ENCODE measurements around the gene SERPINI1. TPM values are rescaled to one million over a fixed set of nuclear protein-coding genes. Genes with fewer than 3 reads are reported as not detected.

SERPINI1 gene
- total RNA-seq, 1 donor from 2014 or later, result 123 TPM

DNA sequence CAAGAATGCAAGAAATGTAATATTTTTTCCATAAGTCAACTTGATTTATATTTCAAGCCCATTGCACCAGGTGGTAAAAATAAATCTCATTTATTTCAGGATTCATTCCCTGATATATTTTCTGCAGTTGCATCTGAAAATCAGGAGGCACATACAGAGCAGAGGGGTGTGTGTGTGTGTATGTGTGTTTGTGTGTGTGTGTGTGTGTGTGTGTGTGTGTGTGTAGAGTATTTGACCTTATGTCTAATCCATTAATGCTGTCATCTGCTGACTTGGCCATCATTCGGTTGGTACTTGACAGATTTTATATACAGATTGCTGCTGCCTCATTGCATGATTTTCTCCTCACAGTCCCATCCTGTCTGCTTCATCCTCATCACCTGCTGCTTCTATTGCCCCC is 118.5 kb downstream of the SERPINI1 start:
- no peak for DNase-seq

DNA sequence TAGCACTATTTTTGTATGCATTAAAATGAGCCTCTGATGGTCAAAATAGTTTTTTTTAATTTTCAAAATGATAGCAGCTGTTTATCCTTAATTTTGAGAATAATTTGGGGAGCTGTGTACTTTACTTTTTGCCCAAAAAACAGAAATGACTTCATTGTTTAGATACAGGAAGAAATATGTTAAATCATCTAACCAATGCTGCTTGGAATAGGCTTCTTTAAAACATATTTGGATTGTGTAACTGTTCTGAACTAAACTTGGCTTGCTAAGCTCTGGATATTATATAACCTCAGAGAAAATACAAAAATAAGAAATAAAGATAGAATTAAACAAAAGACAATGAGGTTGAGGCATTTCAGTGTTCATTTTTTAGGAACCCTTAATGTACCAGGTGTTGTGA is 119.3 kb downstream of the SERPINI1 start:
- no peak for DNase-seq

DNA sequence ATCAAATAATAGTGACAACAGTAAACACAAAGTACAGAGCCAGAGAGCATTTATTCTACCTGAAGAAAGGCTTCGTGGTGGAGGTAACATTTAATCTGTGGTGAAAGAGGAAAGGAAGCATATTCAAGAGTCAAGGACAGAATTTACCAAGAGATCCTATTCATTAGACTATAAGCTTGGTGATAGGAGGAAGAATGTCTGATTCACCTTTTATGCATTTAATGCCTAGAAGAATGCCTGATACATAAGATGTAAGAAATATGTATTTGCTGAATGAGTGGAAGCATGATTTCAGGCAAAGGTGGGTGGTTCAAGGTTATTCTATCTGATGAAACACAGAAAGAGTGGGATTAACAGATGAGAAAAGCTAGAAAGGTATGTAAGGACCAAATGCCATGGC is 119.8 kb downstream of the SERPINI1 start:
- DNase-seq, result no peak

DNA sequence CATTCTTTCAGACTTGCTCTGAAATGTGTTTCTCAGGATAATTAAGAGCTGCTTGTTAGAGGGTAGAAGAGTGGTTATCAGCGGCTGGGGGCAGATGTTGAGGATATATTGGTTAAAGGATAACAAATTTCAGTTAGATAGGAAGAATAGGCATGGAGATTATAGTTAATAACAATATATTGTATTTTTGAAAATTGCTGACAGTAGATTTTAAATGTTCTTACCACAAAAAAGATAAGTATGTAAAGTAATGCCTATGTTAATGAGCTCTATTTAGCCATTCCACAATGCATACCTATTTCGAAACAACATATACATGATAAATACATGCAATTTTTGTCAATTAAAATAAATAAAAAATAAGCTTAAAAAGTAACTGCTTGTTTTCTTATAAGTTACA is 123.3 kb downstream of the SERPINI1 start:
- no peak for DNase-seq

DNA sequence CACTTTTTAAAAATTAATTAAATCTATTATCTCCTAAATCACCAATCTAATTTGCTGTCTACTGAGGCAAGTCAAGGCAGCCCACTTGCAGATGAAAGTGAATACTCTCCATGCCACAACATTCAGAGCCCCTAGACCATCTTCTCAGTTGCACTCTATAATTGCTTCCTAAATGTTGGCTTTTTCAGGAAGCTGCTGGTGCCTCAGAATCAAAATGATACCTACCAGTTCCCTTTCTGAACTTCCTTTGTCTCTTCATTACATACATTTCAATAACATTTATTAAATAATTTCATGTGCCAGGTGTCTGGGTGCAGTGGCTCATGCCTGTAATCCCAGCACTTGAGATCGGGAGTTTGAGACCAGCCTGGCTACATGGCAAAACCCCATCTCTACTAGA is 124.1 kb downstream of the SERPINI1 start:
- DNase-seq, result no peak

DNA sequence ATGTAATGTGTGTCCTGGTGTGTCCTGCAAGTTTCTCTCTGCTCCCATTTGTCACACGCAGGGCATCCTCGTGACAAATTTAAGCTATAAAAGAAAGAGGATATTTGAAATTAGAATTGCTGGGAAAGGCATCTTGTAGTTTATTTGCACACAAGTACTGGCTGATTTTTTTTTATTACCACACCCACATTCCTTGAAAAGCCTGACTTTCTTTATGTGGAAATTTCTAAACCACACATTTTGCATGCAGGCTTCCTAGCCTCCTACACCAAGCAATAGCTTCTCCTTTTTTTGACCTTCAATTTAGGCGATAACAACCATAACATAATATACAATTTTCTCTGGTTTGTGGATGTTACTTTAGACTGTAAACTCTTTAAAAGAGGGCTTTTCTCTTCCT is 126.1 kb downstream of the SERPINI1 start:
- DNase-seq, result no peak

DNA sequence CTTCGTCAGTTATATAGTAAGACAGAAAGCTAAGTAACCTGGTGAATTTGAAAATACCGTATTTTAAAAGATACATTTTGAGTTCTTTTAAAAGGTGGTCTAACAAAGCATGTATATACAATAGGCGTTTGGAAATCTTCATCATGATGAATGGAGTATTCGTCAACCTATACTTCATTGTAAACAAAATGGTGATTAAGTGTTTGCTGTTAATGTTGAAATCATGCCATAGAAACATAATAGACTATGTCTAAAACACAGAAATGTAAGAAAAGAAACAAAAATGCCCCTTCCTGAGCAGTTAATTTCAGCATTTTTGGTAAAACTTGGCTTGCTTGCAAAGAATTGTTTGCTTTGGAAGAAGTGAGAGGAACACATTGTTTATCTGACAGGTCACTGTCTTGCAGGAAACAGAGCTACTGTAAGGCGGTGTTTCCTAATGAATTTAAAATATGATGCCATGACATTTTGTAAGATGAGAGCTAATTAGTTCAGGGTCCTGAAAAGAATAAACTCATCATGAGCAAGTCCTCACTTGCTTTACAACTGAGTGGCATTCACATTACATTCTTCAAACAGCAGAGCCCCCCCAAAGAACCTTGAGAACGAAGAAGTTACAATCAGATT is 126.7 kb downstream of the SERPINI1 start:
- no peak for DNase-seq

DNA sequence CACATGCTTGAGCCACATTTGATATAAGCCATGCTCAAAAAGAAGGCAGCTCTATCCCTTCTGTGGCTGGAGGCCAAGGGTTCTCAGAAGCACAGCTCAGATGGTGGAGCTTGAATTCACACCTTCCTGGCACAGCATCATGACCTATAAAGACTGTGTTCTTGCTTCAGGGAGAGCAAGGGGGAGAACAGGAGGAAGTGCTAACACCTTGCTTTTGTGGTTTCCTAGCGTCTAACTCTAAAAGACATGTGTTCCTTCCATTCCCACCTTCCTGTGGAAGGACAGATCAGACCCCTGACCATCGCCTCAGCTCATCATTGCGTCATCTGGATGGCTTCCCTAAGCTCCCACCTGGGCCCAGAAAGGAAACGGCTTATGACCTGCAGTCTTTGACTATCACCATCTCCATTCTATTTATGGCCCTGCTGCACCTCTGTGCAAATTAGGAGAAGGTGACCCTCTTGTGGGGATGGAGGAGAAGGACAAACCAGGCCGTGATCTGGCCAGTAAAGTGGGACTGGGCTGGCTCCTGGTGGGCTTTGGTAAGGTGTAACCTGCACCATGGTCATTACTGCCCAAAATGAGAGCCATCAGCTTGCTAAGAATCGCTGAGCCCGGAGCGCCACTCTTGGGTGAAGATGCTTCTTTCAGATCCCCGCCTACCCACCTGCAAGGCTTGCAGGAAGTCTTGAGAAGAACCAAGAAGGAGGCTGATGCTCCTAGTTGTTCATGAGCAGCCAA is 128.5 kb downstream of the SERPINI1 start:
- DNase-seq, result no peak

DNA sequence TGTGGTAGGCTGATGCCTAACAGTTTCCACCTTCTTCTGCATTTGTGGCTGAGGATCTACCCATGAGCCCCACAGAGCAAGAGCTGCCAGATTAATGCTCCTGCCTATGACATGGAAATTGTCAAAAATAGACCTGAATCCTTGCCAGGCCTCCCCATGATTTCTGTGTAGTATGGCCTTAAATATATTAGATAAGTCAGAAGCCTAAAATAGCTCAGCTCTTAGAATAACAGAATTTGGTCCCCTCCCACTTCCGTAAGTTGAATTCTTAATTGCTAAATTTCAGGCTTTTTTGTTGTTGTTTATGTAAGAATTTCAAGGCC is 129.0 kb downstream of the SERPINI1 start:
- DNase-seq, result no peak

DNA sequence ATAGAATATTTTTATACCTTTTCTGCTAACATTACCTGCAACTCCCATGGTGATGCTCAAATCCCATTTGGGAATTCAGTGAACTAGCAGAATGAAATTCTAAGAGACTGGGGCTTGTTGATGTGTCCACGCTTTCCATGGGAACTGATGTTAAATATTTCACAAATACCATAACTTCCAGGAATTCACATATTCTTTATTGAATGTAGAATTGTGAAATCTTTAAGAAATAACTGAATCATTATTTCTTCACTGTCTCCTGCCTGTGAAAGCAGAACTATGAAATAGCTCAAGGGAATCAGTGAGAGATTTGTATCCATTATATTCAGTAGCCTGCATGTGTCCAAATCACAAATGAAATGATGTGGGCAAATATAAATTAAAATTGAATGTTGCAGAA is 130.8 kb downstream of the SERPINI1 start:
- no peak for DNase-seq

DNA sequence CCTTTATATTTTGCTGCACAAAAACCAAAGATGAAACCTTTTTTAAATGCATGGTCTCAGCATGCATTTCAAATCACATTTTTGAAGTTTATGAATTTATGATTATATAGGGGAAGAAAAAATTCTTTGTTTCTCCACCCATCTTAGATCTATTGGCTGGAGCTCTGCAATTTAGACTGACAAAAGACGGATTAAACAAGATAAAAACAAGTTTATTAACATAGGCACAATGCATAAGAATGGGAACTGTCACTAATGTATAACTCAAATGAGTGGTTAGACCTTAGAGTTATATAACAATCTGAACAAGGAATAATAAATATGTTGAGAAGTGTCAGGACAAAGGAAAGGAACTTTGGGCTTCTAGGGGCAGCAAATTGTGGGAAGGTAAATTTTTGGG is 132.5 kb downstream of the SERPINI1 start:
- no peak for DNase-seq

DNA sequence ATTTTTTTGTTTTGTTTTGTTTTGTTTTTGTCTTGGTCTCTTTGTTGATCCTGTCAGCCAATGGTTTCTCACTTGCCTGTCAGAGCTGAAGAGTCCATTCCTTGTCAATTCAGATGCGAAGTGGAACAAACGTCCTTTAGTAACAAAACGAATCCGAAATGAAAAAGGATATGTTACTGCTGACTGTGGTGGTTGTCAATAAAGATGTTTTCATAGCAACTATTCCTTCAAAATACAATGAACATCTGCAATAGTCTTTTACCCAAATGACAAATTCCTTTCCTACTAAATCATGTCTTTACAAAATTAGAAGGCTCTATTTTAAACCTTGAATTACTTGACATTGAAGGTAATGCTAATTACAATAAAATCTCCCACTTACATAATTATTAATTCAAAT is 134.7 kb downstream of the SERPINI1 start:
- no peak for DNase-seq

DNA sequence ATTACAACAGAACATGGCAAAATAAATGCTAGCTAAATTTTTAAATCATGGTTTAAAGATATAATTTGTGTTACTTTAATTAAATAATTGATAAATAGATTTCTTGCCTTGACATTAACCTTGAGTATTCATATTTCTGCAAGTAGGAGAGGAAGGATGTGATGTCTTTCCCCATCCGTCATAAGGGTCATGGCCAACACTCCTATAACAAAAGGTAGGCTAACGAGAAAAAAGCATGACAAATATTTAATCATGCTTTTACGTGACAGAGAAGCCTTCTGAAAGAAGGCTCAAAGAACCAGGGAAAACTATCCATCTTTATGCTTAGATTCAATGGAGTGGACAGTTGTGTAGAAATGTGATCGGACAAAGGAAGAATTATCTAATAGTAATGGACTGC is 135.2 kb downstream of the SERPINI1 start:
- DNase-seq, result no peak

DNA sequence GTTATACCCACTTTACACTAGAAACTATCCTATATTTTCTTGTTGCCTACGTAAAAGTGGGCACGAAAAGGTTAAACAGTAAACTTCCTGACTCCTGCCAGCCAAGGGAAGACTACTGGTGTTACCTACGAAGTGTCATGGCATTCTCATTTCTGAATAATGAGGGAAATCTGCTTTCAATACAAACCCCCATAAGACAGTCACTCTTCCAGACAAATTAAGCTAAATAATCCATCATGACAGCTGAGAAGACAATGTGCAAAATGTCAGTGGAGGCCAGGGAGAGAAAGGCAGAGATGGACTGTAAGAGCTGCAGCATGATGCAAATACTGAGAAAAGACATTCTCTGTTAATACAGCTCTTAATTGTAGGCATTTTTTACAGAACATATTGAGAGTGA is 136.5 kb downstream of the SERPINI1 start:
- no peak for DNase-seq

DNA sequence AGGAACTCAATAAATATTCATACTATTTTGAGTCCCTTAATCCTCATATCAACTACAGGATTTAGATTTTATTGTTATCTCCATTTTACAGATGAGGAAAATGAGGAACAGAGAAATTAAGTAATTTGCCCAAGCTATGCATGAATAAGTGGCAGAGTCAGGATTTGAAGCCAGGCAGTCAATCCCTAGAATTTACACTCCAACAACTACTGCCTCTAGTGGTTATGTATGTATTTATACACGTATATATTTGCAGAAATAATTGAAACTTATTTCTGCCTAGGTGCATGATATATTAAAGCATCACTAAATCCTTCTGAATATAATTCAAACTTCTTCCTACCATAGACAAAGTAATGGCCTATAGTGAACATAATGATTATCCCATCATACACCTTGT is 137.4 kb downstream of the SERPINI1 start:
- DNase-seq, result no peak

DNA sequence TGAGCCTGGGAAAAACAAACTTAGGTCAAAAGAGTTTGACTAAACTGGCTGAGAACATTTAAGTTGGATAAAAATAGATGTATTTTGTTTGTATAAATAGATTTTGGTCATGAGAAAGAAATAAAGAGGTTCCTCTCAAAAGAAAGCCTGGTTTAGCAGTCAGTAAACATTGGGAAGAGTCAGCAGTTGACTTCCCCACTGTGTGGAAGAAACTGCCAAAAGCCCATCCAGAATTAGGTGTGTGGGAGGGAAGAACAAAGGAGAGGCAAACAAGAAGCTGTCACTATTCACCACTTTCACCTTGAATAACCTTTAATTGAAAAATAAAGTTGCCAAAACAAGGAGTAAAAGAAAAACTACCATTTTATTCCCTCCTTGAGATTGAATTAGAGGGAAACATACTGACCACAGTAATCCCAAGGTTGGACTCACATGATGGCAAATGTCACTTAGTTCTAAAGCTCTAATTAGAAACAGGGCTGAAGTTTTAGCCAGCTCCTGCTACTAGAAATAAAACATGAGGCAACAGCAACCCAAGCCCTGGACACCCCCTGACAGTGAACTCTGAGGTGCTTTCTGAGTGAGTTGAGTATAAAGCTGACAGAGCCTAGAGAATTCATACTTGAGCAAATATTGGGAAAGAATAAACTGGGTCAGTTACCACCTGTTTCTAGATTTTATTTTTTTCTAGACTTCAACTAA is 139.3 kb downstream of the SERPINI1 start:
- no peak for DNase-seq

Small RNAs within 50 kb of the gene (small RNA-seq; reads per million reads assigned to genes)
- not detected for gene HMGN1P8

Other genes starting within 250 kb of the SERPINI1 start
- gene WDR49, start 81.8 kb upstream of the SERPINI1 start, total RNA-seq, result 21.4 TPM
- gene PDCD10, start 829 bp upstream of the SERPINI1 start, total RNA-seq, result 70.0 TPM